Upper lobe of left lung (tissue), 6 donors: Measurements from ENCODE around the gene AGMO. TPM values are rescaled to one million over a fixed set of nuclear protein-coding genes. Genes with fewer than 3 reads are reported as not detected.

Source experiments
- ATAC-seq, 2 donors: fragments of 200-7000 bp; cut with Tn5 transposase; one replicate each; pipeline ENCODE4 v1.9.1; 2022; ENCODE audit warnings: mild to moderate bottlenecking in 2 of 2, moderate library complexity in 2 of 2; ENCODE audit not compliant: low FRiP score in 2 of 2
- DNase-seq, 2 donors: peaks; one replicate each; pipeline ENCODE4 v3.0.0-alpha.2; 2019 to 2020
- H3K27ac ChIP-seq, 4 donors: fragments of 200-600 bp; sonication (generic); one replicate each; pipeline ENCODE4 v1.5.1; 2016 to 2019
- H3K27me3 ChIP-seq, 4 donors: fragments of 200-600 bp; sonication (generic); one replicate each; pipeline ENCODE4 v1.5.1; 2017 to 2019
- H3K36me3 ChIP-seq, 4 donors: fragments of 200-600 bp; sonication (generic); one replicate each; pipeline ENCODE4 v1.5.1; 2016 to 2019
- H3K4me1 ChIP-seq, 4 donors: fragments of 200-600 bp; sonication (generic); one replicate each; pipeline ENCODE4 v1.5.1; 2018 to 2019
- H3K4me3 ChIP-seq, 4 donors: fragments of 200-600 bp; sonication (generic); one replicate each; pipeline ENCODE4 v1.5.1; 2017 to 2019; ENCODE audit warnings: mild to moderate bottlenecking in 2 of 4, moderate library complexity in 1 of 4
- H3K9me3 ChIP-seq, 4 donors: fragments of 200-600 bp; sonication (generic); one replicate each; pipeline ENCODE4 v1.5.1; 2018 to 2019
- EP300 ChIP-seq, 4 donors: sonication (generic); formaldehyde crosslinking; IDR thresholded peaks; one replicate each; pipeline ENCODE4 v1.5.1; 2017; ENCODE audit warnings: antibody characterized with exemption in 4 of 4, control low read depth in 2 of 4
- POLR2A ChIP-seq, 4 donors: fragments of 450-650 bp; IDR thresholded peaks; one replicate each; pipeline ENCODE4 v1.5.1; 2016 to 2017; ENCODE audit warnings: antibody characterized with exemption in 4 of 4, mild to moderate bottlenecking in 2 of 4
- POLR2AphosphoS5 ChIP-seq, 2 donors: sonication (generic); formaldehyde crosslinking; IDR thresholded peaks; one replicate each; pipeline ENCODE4 v1.5.1; 2017; ENCODE audit warnings: antibody characterized with exemption in 2 of 2
- WGBS, 2 donors: methylation state at CpG; one replicate each; pipeline ENCODE4 v1.1.5; 2017 to 2018; 5-methylcytosine and 5-hydroxymethylcytosine counted together
- total RNA-seq, 6 donors: library from RNA; depleted of rRNA in 4 of 6; stranded (reverse); fragments of >200 nt in 4 of 6; gene quantifications; one replicate each; pipeline versions ENCODE4 v1.1.0 to v1.2.1, GENCODE V29; 2016 to 2021
- TF ChIP-seq, protein P1 (sequence below), 6 experiments: fragments of 450-650 bp in 4 of 6; fragments of 200-600 bp in 2 of 6; sonication (generic) in 2 of 6; IDR thresholded peaks; one replicate each; pipeline ENCODE4 v1.5.1; 2016 to 2019; ENCODE audit warnings: antibody characterized with exemption in 6 of 6
- donor health status: DM: no; HTN: no; CAD: no; lungs with moderate emphysema.
- donor health status: DM: no; HTN: yes; CAD: no; lungs with severe emphysema.

Gene AGMO
- total RNA-seq, 6 donors from 2014 or later: 0.17 to 3.0 (median 0.20) TPM; not detected in 3

DNA sequence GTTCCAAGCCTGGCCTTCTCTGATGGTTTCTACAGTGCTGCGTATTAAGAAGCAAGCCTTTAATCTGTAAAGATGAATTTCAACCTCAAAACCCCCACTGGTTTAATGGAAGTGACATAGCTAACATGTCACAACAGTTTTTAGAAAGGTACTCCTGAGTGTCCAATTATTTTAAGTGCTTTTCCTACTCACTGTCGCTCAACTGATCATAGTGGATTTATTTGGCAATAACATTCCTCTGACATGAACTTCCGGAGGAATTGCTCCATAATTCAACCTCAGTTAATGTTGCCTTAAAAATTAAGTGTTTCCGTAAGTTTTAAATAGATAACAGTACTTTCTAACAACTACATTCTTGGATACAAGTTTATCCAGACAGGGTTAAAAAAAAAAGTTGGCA is 57.5 kb downstream of the AGMO start:
- Histone ChIP-seq H3K36me3 (no peaks in the 10 kb centered on the region), H3K27me3 (no peaks in the 10 kb centered on the region), H3K27ac (no peak overlapping the region), H3K4me3 (no peak overlapping the region), H3K9me3 (no peaks in the 10 kb centered on the region), H3K4me1 (no peaks in the 10 kb centered on the region)
- no peak for ATAC-seq
- TF ChIP-seq POLR2AphosphoS5 (IDR thresholded peaks at IDR 0.05) (no peak), EP300 (IDR thresholded peaks at IDR 0.05) (no peak), POLR2A (IDR thresholded peaks at IDR 0.05) (no peak)
- TF ChIP-seq, protein P1, sequence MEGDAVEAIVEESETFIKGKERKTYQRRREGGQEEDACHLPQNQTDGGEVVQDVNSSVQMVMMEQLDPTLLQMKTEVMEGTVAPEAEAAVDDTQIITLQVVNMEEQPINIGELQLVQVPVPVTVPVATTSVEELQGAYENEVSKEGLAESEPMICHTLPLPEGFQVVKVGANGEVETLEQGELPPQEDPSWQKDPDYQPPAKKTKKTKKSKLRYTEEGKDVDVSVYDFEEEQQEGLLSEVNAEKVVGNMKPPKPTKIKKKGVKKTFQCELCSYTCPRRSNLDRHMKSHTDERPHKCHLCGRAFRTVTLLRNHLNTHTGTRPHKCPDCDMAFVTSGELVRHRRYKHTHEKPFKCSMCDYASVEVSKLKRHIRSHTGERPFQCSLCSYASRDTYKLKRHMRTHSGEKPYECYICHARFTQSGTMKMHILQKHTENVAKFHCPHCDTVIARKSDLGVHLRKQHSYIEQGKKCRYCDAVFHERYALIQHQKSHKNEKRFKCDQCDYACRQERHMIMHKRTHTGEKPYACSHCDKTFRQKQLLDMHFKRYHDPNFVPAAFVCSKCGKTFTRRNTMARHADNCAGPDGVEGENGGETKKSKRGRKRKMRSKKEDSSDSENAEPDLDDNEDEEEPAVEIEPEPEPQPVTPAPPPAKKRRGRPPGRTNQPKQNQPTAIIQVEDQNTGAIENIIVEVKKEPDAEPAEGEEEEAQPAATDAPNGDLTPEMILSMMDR (IDR thresholded peaks at IDR 0.05): no peak
- DNase-seq: no peak
- WGBS, 2 donors: 58 to 63% methylated on average over 4 of the region's 4 CpGs

DNA sequence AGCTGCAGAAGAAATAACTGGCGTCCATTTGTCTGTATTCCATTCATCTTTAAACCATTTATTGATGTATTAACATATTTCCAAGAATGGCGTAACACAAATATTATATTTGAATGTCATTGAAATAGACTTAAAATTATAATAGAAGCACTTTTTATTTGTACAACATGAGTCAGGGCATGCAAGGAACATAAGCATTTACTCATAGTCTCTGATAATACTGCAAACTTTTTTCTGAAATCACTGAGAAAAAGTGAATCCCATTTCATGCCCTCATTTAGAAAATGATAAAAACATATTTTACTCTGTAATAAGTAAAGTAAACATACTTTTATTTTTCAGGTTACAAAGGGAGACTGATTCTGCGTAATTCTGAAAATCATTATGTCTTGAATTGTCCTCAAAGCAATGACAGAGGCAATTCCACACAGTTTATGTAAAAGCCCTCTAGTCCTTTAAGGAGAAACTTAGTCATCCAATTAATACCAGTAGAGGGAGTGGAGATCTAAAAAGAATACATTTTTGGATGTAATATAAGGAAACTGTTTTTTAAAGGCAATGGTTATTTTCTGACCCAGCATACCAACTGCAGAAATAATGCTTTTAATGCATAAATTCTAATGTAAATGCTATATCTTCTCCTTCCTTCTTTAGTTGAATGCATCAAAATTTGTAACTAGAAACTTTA is 58.1 kb downstream of the AGMO start:
- no peak for DNase-seq
- no peaks in the 10 kb centered on the region for H3K9me3 ChIP-seq
- no peak overlapping the region for H3K4me3 ChIP-seq
- TF ChIP-seq POLR2AphosphoS5 (IDR thresholded peaks at IDR 0.05) (no peak), POLR2A (IDR thresholded peaks at IDR 0.05) (no peak), EP300 (IDR thresholded peaks at IDR 0.05) (no peak)
- TF ChIP-seq, protein P1 (IDR thresholded peaks at IDR 0.05): no peak
- no peak overlapping the region for H3K27ac ChIP-seq
- no peaks in the 10 kb centered on the region for H3K4me1 ChIP-seq
- WGBS, 2 donors: 87 to 94% methylated on average over 3 of the region's 3 CpGs
- no peak for ATAC-seq
- H3K27me3 ChIP-seq: no peaks in the 10 kb centered on the region
- no peaks in the 10 kb centered on the region for H3K36me3 ChIP-seq

DNA sequence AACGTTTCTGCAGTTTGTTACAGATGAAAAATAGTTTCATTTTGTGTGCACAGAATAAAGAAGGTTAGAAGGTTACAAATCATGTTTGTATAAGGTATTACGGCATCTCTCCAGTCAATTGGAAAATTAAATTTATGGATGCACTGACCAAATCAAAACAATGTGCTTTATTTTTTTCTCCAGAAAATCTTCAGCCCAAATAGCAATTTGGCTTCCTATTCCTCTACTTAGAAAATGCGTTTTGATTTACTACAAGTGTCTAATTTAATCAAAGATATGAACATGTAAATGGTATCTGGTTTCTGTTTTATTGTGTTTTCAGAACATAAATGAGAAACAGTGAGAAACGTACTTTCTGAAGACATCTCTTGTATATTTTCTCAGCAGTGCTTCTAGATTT is 63.4 kb downstream of the AGMO start:
- H3K4me3 ChIP-seq: no peak overlapping the region
- no peaks in the 10 kb centered on the region for H3K4me1 ChIP-seq
- H3K9me3 ChIP-seq: no peaks in the 10 kb centered on the region
- TF ChIP-seq POLR2A (IDR thresholded peaks at IDR 0.05): no peak
- TF ChIP-seq POLR2AphosphoS5 (IDR thresholded peaks at IDR 0.05): no peak
- no peak for TF ChIP-seq EP300 (IDR thresholded peaks at IDR 0.05)
- TF ChIP-seq, protein P1 (IDR thresholded peaks at IDR 0.05): no peak
- DNase-seq: no peak
- no peaks in the 10 kb centered on the region for H3K36me3 ChIP-seq
- WGBS, 2 donors: 47 to 49% methylated on average over 4 of the region's 4 CpGs
- ATAC-seq: no peak
- H3K27me3 ChIP-seq: no peaks in the 10 kb centered on the region
- H3K27ac ChIP-seq: no peak overlapping the region

DNA sequence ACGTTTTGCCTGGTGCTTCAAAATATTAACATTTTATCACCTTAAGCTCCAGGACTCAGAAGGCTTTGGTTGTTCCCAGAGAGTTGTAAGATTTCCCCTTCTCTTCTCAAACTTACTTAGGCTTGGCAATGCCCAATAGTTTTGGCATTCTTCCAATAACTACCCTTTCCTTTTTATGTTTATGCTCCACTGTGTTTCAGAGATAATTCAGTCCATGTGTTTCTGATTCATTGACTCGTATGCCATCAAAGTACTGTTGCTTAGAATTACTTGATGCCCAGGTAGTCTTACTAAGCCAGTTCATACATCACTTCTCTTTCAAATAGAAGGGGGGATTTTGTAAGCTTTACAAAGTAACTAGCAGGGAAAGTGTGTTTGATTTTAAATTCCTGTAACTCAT is 66.6 kb downstream of the AGMO start:
- Histone ChIP-seq H3K9me3 (no peaks in the 10 kb centered on the region), H3K36me3 (no peaks in the 10 kb centered on the region), H3K27ac (no peak overlapping the region), H3K4me3 (no peak overlapping the region), H3K27me3 (no peaks in the 10 kb centered on the region), H3K4me1 (no peaks in the 10 kb centered on the region)
- ATAC-seq (no peak), DNase-seq (no peak)
- TF ChIP-seq, protein P1 (IDR thresholded peaks at IDR 0.05): no peak
- TF ChIP-seq EP300 (IDR thresholded peaks at IDR 0.05) (no peak), POLR2AphosphoS5 (IDR thresholded peaks at IDR 0.05) (no peak), POLR2A (IDR thresholded peaks at IDR 0.05) (no peak)
- 50% methylated on average over 2 of the region's 2 CpGs for WGBS, 2 donors

DNA sequence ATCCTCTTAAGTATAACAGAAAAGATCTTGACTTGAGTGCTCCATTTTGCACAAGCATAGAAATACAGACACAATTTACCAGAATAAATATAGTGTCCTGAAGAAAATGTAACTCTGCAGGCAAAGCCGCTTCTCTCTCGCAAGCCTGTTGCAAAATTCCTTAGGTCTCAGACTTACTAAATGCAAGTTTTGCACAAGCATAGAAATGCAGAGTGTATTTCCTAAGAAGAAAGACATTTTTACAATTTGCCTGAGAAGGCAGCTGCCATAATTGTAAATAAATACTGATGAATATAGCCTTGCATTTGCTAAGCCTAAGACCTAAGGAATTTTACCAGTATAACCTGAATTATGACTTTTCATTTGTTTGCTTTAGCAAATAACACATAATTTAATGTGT is 67.1 kb downstream of the AGMO start:
- no peaks in the 10 kb centered on the region for H3K4me1 ChIP-seq
- H3K36me3 ChIP-seq: no peaks in the 10 kb centered on the region
- no peak for TF ChIP-seq POLR2AphosphoS5 (IDR thresholded peaks at IDR 0.05)
- TF ChIP-seq, protein P1 (IDR thresholded peaks at IDR 0.05): no peak
- TF ChIP-seq POLR2A (IDR thresholded peaks at IDR 0.05): no peak
- no peak for TF ChIP-seq EP300 (IDR thresholded peaks at IDR 0.05)
- no peaks in the 10 kb centered on the region for H3K27me3 ChIP-seq
- H3K27ac ChIP-seq: no peak overlapping the region
- ATAC-seq: no peak
- 32 to 35% methylated on average over 2 of the region's 2 CpGs for WGBS, 2 donors
- H3K4me3 ChIP-seq: no peak overlapping the region
- DNase-seq: no peak
- no peaks in the 10 kb centered on the region for H3K9me3 ChIP-seq
